Neuronal stem cell (in vitro differentiated cells): ENCODE data around the gene SYNJ2BP.
"Not testable (repeated sequence)": the region's sequence is repeated elsewhere in the genome, so short reads cannot be mapped to it uniquely, and the experiment has no call there.

ENCODE experiments used
- DNase-seq: peaks from one replicate; pipeline ENCODE4 v3.0.0-alpha.2; 2013; ENCODE audit warnings: low spot score
- H2AFZ ChIP-seq: one replicate; pipeline ENCODE4 v1.6.1; 2013; ENCODE audit warnings: mild to moderate bottlenecking, low read length, inconsistent platforms
- H2AK5ac ChIP-seq: 2 replicates; pipeline ENCODE4 v1.6.1; 2013; ENCODE audit warnings: low read depth, mild to moderate bottlenecking, inconsistent platforms, low read length, moderate library complexity, mixed read lengths
- H2BK120ac ChIP-seq: 2 replicates; pipeline ENCODE4 v1.6.1; 2013; ENCODE audit warnings: low read depth, mild to moderate bottlenecking, inconsistent platforms, low read length, moderate library complexity, mixed read lengths
- H2BK12ac ChIP-seq: one replicate; pipeline ENCODE4 v1.6.1; 2013; ENCODE audit warnings: low read length, inconsistent platforms
- H2BK15ac ChIP-seq: 2 replicates; pipeline ENCODE4 v1.6.1; 2013; ENCODE audit warnings: mild to moderate bottlenecking, low read length, inconsistent platforms, mixed read lengths
- H2BK5ac ChIP-seq: one replicate; pipeline ENCODE4 v1.6.1; 2013; ENCODE audit warnings: inconsistent platforms, mild to moderate bottlenecking, low read length, moderate library complexity
- H3K14ac ChIP-seq: one replicate; pipeline ENCODE4 v1.6.1; 2013; ENCODE audit warnings: low read length, inconsistent platforms
- H3K18ac ChIP-seq: 2 replicates; pipeline ENCODE4 v1.6.1; 2013; ENCODE audit warnings: low read length, inconsistent platforms
- H3K23ac ChIP-seq: 2 replicates; pipeline ENCODE4 v1.6.1; 2013; ENCODE audit warnings: low read depth, mild to moderate bottlenecking, mixed read lengths, low read length, inconsistent platforms; ENCODE audit not compliant: poor library complexity
- H3K27ac ChIP-seq: replicated peaks from 3 replicates; pipeline ENCODE4 v1.5.1; 2013; ENCODE audit warnings: low read length, inconsistent platforms
- H3K27me3 ChIP-seq, 3 experiments: 2 replicates each; pipeline ENCODE4 v1.6.1; 2013; ENCODE audit warnings: low read length in 3 of 3, mild to moderate bottlenecking in 2 of 3, inconsistent platforms in 1 of 3, low read depth in 1 of 3, mixed read lengths in 1 of 3, moderate library complexity in 1 of 3; ENCODE audit not compliant: control insufficient read depth in 3 of 3, insufficient read depth in 3 of 3
- H3K36me3 ChIP-seq, 2 donors: replicated peaks in 1 of 2; 2 replicates each; pipeline ENCODE4 v1.6.1; 2013; ENCODE audit warnings: low read length in 2 of 2; ENCODE audit not compliant: control insufficient read depth in 2 of 2, insufficient read depth in 2 of 2
- H3K4ac ChIP-seq: 2 replicates; pipeline ENCODE4 v1.6.1; 2013; ENCODE audit warnings: inconsistent platforms, mild to moderate bottlenecking, low read length, moderate library complexity
- H3K4me1 ChIP-seq, 2 donors: 1 replicate in 1 of 2; 2 replicates in 1 of 2; pipeline ENCODE4 v1.6.1; 2013; ENCODE audit warnings: low read length in 2 of 2, low read depth in 1 of 2; ENCODE audit not compliant: control insufficient read depth in 2 of 2, insufficient read depth in 1 of 2
- H3K4me2 ChIP-seq: one replicate; pipeline ENCODE4 v1.6.1; 2013; ENCODE audit warnings: mild to moderate bottlenecking, low read length, inconsistent platforms; ENCODE audit not compliant: insufficient read depth, poor library complexity, severe bottlenecking
- H3K4me3 ChIP-seq, 2 donors: 2 replicates each; pipeline ENCODE4 v1.5.1; 2013; ENCODE audit warnings: low read length in 2 of 2, mild to moderate bottlenecking in 2 of 2, inconsistent platforms in 1 of 2, moderate library complexity in 1 of 2
- H3K79me1 ChIP-seq: one replicate; pipeline ENCODE4 v1.6.1; 2013; ENCODE audit warnings: low read depth, mild to moderate bottlenecking, inconsistent platforms, low read length, moderate library complexity
- H3K9ac ChIP-seq: one replicate; pipeline ENCODE4 v1.6.1; 2013; ENCODE audit warnings: mild to moderate bottlenecking, low read depth, low read length, inconsistent platforms; ENCODE audit not compliant: poor library complexity
- H3K9me3 ChIP-seq, 2 donors: replicated peaks in 1 of 2; 2 replicates each; pipeline versions ENCODE3 to v1.6.1; 2013; ENCODE audit warnings: low read length in 2 of 2, mild to moderate bottlenecking in 2 of 2, inconsistent platforms in 1 of 2, low read depth in 1 of 2, mixed read lengths in 1 of 2, moderate library complexity in 1 of 2; ENCODE audit not compliant: control insufficient read depth in 2 of 2, insufficient read depth in 1 of 2
- H4K8ac ChIP-seq: one replicate; pipeline ENCODE4 v1.6.1; 2013; ENCODE audit warnings: low read depth, mild to moderate bottlenecking, inconsistent platforms, low read length, moderate library complexity
- H4K91ac ChIP-seq: one replicate; pipeline ENCODE4 v1.6.1; 2013; ENCODE audit warnings: low read length, low read depth, mild to moderate bottlenecking, inconsistent platforms; ENCODE audit not compliant: poor library complexity
- WGBS, 2 donors: extraction: QIAGEN DNeasy Blood & Tissue Kit; methylation state at CpG; one replicate each; pipeline ENCODE4 v1.1.7; 2013; ENCODE audit warnings: missing lambda C conversion rate in 2 of 2, mixed read lengths in 1 of 2; ENCODE audit not compliant: insufficient read length in 2 of 2, insufficient replicate concordance in 1 of 2; ENCODE audit errors: extremely low coverage in 2 of 2; 5-methylcytosine and 5-hydroxymethylcytosine counted together

The SYNJ2BP gene

GRCh38 chr14:70415788-70416187 lies 1.1 kb downstream of the SYNJ2BP start:
- no peak for DNase-seq
- Histone ChIP-seq H4K91ac (no peak overlapping the region), H3K9me3 (no peaks in the 10 kb centered on the region), H3K14ac (no peak overlapping the region), H2BK5ac (no peak overlapping the region), H2AK5ac (no peak overlapping the region), H3K4ac (no peak overlapping the region), H3K27me3 (no peaks in the 10 kb centered on the region), H2BK12ac (no peak overlapping the region), H3K4me3 (peak overlapping the region in 1 of 2 donors; percentile 70), H3K4me1 (peaks cover 0 to 4% of the 10 kb centered on the region in 2 donors), H4K8ac (no peak overlapping the region), H2AFZ (no peak overlapping the region), H3K23ac (no peak overlapping the region), H3K79me1 (peaks cover 1% of the 10 kb centered on the region), H3K27ac (no peak overlapping the region), H2BK120ac (no peak overlapping the region), H3K18ac (no peak overlapping the region), H3K9ac (no peak overlapping the region), H3K36me3 (peaks cover 0 to 16% of the 10 kb centered on the region in 2 donors), H3K4me2 (no peak overlapping the region), H2BK15ac (no peak overlapping the region)
- WGBS, 2 donors, result no CpG with 5 or more reads among the region's 2 CpGs

- H3K36me3 ChIP-seq, result peaks cover 4 to 28% of the 10 kb centered on the region in 2 donors
- no peak overlapping the region for H3K23ac ChIP-seq
- WGBS, 2 donors, result no CpG with 5 or more reads among the region's 4 CpGs
Measured at GRCh38 chr14:70407621-70408020, 9.3 kb downstream of the SYNJ2BP start.

GRCh38 chr14:70406216-70406615 lies 10.7 kb downstream of the SYNJ2BP start:
- H3K9ac ChIP-seq, H3K14ac ChIP-seq, H2BK120ac ChIP-seq, H2AK5ac ChIP-seq, H3K79me1 ChIP-seq, H3K4me3 ChIP-seq, DNase-seq, H3K9me3 ChIP-seq, H2BK12ac ChIP-seq, H4K8ac ChIP-seq, H3K4ac ChIP-seq, H3K27me3 ChIP-seq, H3K23ac ChIP-seq, H3K27ac ChIP-seq, H2BK5ac ChIP-seq, H3K4me1 ChIP-seq, H2AFZ ChIP-seq, H3K4me2 ChIP-seq, H3K18ac ChIP-seq, H4K91ac ChIP-seq, H2BK15ac ChIP-seq: not testable (repeated sequence)
- WGBS, 2 donors, result no CpG with 5 or more reads among the region's 4 CpGs
- peaks cover 4 to 24% of the 10 kb centered on the region in 2 donors for H3K36me3 ChIP-seq

More at GRCh38 chr14:70407621-70408020, 9.3 kb downstream of the SYNJ2BP start:
- Histone ChIP-seq H2AFZ (no peak overlapping the region), H3K14ac (no peak overlapping the region), H2BK12ac (no peak overlapping the region), H3K4ac (no peak overlapping the region), H2AK5ac (no peak overlapping the region), H3K79me1 (peaks cover 4% of the 10 kb centered on the region), H3K9ac (no peak overlapping the region), H4K8ac (no peak overlapping the region), H2BK15ac (no peak overlapping the region), H4K91ac (no peak overlapping the region), H3K4me1 (no peaks in the 10 kb centered on the region), H3K27ac (no peak overlapping the region), H3K27me3 (no peaks in the 10 kb centered on the region), H3K4me3 (no peak overlapping the region), H3K9me3 (peaks cover 0 to 3% of the 10 kb centered on the region in 2 donors), H3K18ac (no peak overlapping the region), H2BK5ac (no peak overlapping the region), H3K4me2 (no peak overlapping the region), H2BK120ac (no peak overlapping the region)
- DNase-seq, result no peak

- peaks cover 1 to 10% of the 10 kb centered on the region in 2 donors for H3K36me3 ChIP-seq
- H4K91ac ChIP-seq, H3K23ac ChIP-seq, H3K14ac ChIP-seq, H3K4ac ChIP-seq, H3K27ac ChIP-seq, H3K9ac ChIP-seq, DNase-seq, H3K18ac ChIP-seq, H3K27me3 ChIP-seq, H3K79me1 ChIP-seq, H2AK5ac ChIP-seq, H4K8ac ChIP-seq, H2BK15ac ChIP-seq, H3K4me3 ChIP-seq, H3K9me3 ChIP-seq, H2BK12ac ChIP-seq, H2BK5ac ChIP-seq, H2AFZ ChIP-seq, H2BK120ac ChIP-seq, H3K4me2 ChIP-seq, H3K4me1 ChIP-seq: not testable (repeated sequence)
- no CpG with 5 or more reads among the region's 4 CpGs for WGBS, 2 donors
Measured at GRCh38 chr14:70403335-70403734, 13.6 kb downstream of the SYNJ2BP start.
